Measurements from ENCODE around the gene PIEZO2. TPM values are rescaled to one million over a fixed set of nuclear protein-coding genes. Genes with fewer than 3 reads are reported as not detected.

The PIEZO2 gene
- total RNA-seq, 4 donors from 2014 or later, result 2.4 to 5.2 (median 3.3) TPM

DNA sequence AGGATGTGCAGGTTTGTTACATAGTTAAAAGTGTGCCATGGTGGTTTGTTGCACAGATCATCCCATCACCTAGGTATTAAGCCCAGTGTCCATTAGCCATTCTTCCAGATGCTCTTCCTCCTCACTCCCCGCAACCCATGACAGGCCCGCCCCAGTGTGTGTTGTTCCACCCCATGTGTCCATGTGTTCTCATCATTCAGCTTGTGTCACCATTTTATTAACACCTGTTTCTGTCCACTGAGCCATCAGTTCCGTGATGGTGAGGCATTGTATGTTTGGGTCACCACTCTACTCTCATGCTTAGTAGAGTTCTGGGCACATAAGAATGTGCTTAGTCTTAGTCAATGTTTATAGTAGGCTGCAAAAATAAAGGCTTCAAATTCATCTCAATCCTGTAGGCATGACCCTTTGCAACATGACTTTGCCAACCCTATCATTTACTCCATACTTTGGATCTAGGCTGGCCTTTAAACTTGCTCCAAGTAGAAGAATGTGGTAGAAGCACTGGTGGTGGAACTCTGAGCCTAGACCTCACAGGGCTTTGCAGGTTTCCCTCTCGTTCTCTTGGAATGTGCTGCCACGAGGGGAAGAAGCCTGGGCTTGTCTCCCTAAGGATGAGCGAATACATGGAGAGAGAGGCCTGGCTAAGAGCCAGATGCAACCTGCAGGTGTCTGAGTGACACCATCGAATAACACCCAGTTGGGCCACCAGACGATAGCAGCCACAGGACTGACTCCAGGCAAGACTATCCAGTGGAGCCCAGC lies 462.0 kb downstream of the PIEZO2 start:
- peak; percentile 74 for DNase-seq (ENCODE audit: extremely low spot score)
- no peaks in the 10 kb centered on the region for H3K36me3 ChIP-seq
- H3K4me1 ChIP-seq, result no peaks in the 10 kb centered on the region
- no peak overlapping the region for H3K27ac ChIP-seq (replicated peaks in 1 of 4)
- 73% methylated on average over 8 of the region's 8 CpGs for WGBS
- H3K27me3 ChIP-seq, result no peaks in the 10 kb centered on the region
- intact Hi-C loops (cut with DNase I), result no loop called here
- TF ChIP-seq EP300 (IDR thresholded peaks at IDR 0.05) (no peak), POLR2A (IDR thresholded peaks at IDR 0.05; ENCODE audit: low read depth) (no peak)
- no peak overlapping the region for H3K4me3 ChIP-seq
- no peaks in the 10 kb centered on the region for H3K9me3 ChIP-seq

DNA sequence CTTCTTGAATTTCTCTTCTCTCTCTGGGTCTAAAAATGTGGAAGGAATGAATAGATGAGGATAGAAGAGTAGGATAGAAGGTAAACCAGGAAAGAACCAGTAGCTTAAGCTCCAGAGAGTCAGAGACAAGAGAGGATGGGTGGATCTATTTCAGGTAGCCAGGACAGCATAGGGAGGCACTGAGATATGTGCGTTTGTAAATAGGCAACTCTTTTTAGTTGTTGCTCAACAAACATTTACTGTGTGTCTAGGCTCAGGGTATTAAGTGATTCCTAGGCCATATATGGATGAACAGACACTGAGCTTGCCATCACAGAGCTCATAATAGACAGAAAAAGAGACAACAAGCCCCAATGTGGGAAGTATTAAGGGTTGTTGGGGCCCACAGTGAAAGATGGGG lies 463.1 kb downstream of the PIEZO2 start:
- no peak for DNase-seq (ENCODE audit: extremely low spot score)
- intact Hi-C loops (cut with DNase I), result no loop called here
- H3K27me3 ChIP-seq, result no peaks in the 10 kb centered on the region
- no peaks in the 10 kb centered on the region for H3K9me3 ChIP-seq
- H3K27ac ChIP-seq (replicated peaks in 1 of 4), result no peak overlapping the region
- no peaks in the 10 kb centered on the region for H3K36me3 ChIP-seq
- no peaks in the 10 kb centered on the region for H3K4me1 ChIP-seq
- no peak for TF ChIP-seq EP300 (IDR thresholded peaks at IDR 0.05)
- TF ChIP-seq CTCF (IDR thresholded peaks at IDR 0.05), result no peak
- no peak for TF ChIP-seq POLR2AphosphoS5 (IDR thresholded peaks at IDR 0.05)
- TF ChIP-seq POLR2A (IDR thresholded peaks at IDR 0.05; ENCODE audit: low read depth), result no peak
- no peak overlapping the region for H3K4me3 ChIP-seq
- 5% methylated on average over 1 of the region's 1 CpG for WGBS

DNA sequence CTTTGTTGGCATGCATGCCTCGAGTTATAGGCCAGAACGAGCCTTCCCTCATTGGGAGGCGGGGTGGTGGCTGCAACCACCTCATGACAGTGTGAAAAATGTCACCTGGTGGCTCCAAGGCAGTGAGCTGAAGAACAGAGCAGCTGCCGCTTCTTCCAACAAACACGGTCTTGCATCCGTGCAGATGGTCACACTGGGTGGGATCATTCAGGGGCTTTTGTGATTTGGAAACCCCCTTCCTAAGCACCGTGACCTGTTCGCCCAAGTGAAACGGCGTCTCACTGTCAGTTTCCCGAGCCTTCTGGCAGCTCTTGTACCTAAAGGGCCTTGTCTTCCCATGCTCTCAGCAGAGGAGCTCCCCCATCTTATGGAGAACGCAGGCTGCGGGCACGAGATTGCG lies 463.9 kb downstream of the PIEZO2 start:
- WGBS, result 84% methylated on average over 12 of the region's 15 CpGs
- TF ChIP-seq EP300 (IDR thresholded peaks at IDR 0.05) (no peak), POLR2AphosphoS5 (IDR thresholded peaks at IDR 0.05) (no peak), POLR2A (IDR thresholded peaks at IDR 0.05; ENCODE audit: low read depth) (no peak), CTCF (IDR thresholded peaks at IDR 0.05) (no peak)
- no peaks in the 10 kb centered on the region for H3K36me3 ChIP-seq
- no peaks in the 10 kb centered on the region for H3K27me3 ChIP-seq
- intact Hi-C loops (cut with DNase I), result no loop called here
- no peaks in the 10 kb centered on the region for H3K9me3 ChIP-seq
- H3K4me1 ChIP-seq, result no peaks in the 10 kb centered on the region
- H3K27ac ChIP-seq (replicated peaks in 1 of 4), result no peak overlapping the region
- no peak overlapping the region for H3K4me3 ChIP-seq
- peak; percentile 82 for DNase-seq (ENCODE audit: extremely low spot score)

GRCh38 chr18:10682368-10682714 lies 467.0 kb downstream of the PIEZO2 start:
- WGBS, result 93% methylated on average over 7 of the region's 7 CpGs

More at GRCh38 chr18:10682368-10682714, 467.0 kb downstream of the PIEZO2 start:
- intact Hi-C loops (cut with DNase I), result no loop called here
- no peak for DNase-seq (ENCODE audit: extremely low spot score)
- Histone ChIP-seq H3K4me3 (no peak overlapping the region), H3K9me3 (no peaks in the 10 kb centered on the region), H3K36me3 (no peaks in the 10 kb centered on the region), H3K27me3 (no peaks in the 10 kb centered on the region), H3K4me1 (no peaks in the 10 kb centered on the region), H3K27ac (replicated peaks in 1 of 4) (no peak overlapping the region)
- TF ChIP-seq POLR2A (IDR thresholded peaks at IDR 0.05; ENCODE audit: low read depth) (no peak), EP300 (IDR thresholded peaks at IDR 0.05) (no peak), POLR2AphosphoS5 (IDR thresholded peaks at IDR 0.05) (no peak), CTCF (IDR thresholded peaks at IDR 0.05) (no peak)
